HEK293T (cell line): ENCODE results near the gene HADHB.

ENCODE experiments used
- CTCF ChIA-PET: fragments of 350-600 bp; formaldehyde crosslinking; extraction: SDS; loops from one replicate; lab custom pipeline; 2021; ENCODE audit warnings: antibody characterized with exemption, inconsistent platforms; lab: Yijun Ruan, JAX
- POLR2A ChIA-PET: fragments of 350-600 bp; formaldehyde crosslinking; extraction: SDS; loops from one replicate; lab custom pipeline; 2020; ENCODE audit warnings: antibody characterized with exemption, inconsistent platforms; lab: Yijun Ruan, JAX
- DNase-seq: peaks from one replicate; pipeline ENCODE4 v3.0.0; 2012; ENCODE audit warnings: mixed read lengths; ENCODE audit errors: extremely low spot score
- ARNT ChIP-seq: fragments of 450-650 bp; IDR thresholded peaks from 2 replicates; pipeline ENCODE4 v1.6.1; 2017; ENCODE audit warnings: mild to moderate bottlenecking
- BHLHE40 ChIP-seq: fragments of 450-650 bp; IDR thresholded peaks from 2 replicates; pipeline ENCODE4 v1.6.1; 2016; ENCODE audit warnings: mild to moderate bottlenecking, moderate library complexity, borderline replicate concordance
- CTBP1 ChIP-seq: fragments of 450-650 bp; IDR thresholded peaks from 2 replicates; pipeline ENCODE4 v1.6.1; 2016; ENCODE audit warnings: borderline replicate concordance
- ELF4 ChIP-seq: fragments of 450-650 bp; IDR thresholded peaks from 2 replicates; pipeline ENCODE4 v1.6.1; 2017; ENCODE audit warnings: antibody characterized with exemption
- FOXA1 ChIP-seq: fragments of 450-650 bp; IDR thresholded peaks from 2 replicates; pipeline ENCODE4 v1.6.1; 2016; ENCODE audit warnings: mild to moderate bottlenecking
- FOXK2 ChIP-seq: fragments of 450-650 bp; IDR thresholded peaks from 2 replicates; pipeline ENCODE4 v1.6.1; 2016; ENCODE audit warnings: mild to moderate bottlenecking
- FOXM1 ChIP-seq: fragments of 450-650 bp; IDR thresholded peaks from 2 replicates; pipeline ENCODE4 v1.6.1; 2017; ENCODE audit warnings: mild to moderate bottlenecking, borderline replicate concordance
- HDGF ChIP-seq: fragments of 450-650 bp; IDR thresholded peaks from 2 replicates; pipeline ENCODE4 v1.6.1; 2017; ENCODE audit warnings: antibody characterized with exemption, borderline replicate concordance
- L3MBTL2 ChIP-seq: fragments of 450-650 bp; conservative IDR thresholded peaks from 2 replicates; pipeline ENCODE4 v1.6.1; 2016; ENCODE audit warnings: mild to moderate bottlenecking
- LEF1 ChIP-seq: fragments of 450-650 bp; IDR thresholded peaks from 2 replicates; pipeline ENCODE4 v1.6.1; 2017; ENCODE audit warnings: mild to moderate bottlenecking, borderline replicate concordance
- NFRKB ChIP-seq: fragments of 450-650 bp; IDR thresholded peaks from 2 replicates; pipeline ENCODE4 v1.6.1; 2016; ENCODE audit warnings: mild to moderate bottlenecking, moderate library complexity
- PKNOX1 ChIP-seq: fragments of 450-650 bp; IDR thresholded peaks from 2 replicates; pipeline ENCODE4 v1.6.1; 2016
- SP1 ChIP-seq: fragments of 450-650 bp; IDR thresholded peaks from 2 replicates; pipeline ENCODE4 v1.6.1; 2017
- SUZ12 ChIP-seq: fragments of 450-650 bp; IDR thresholded peaks from 2 replicates; pipeline ENCODE4 v1.6.1; 2016; ENCODE audit warnings: mild to moderate bottlenecking
- TARDBP ChIP-seq: fragments of 450-650 bp; IDR thresholded peaks from 2 replicates; pipeline ENCODE4 v1.6.1; 2016
- ZNF384 ChIP-seq: fragments of 450-650 bp; IDR thresholded peaks from 2 replicates; pipeline ENCODE4 v1.6.1; 2016

Gene HADHB

GRCh38 chr2:26292646-26293045 lies 47.9 kb downstream of the HADHB start:
- POLR2A ChIA-PET = no interaction called here
- TF ChIP-seq L3MBTL2 (no peak), TARDBP (no peak), FOXA1 (no peak), FOXM1 (no peak), ARNT (no peak), BHLHE40 (no peak), SP1 (no peak), ZNF384 (no peak), HDGF (no peak), SUZ12 (no peak), ELF4 (no peak), LEF1 (no peak), CTBP1 (no peak), FOXK2 (no peak), NFRKB (no peak), PKNOX1 (no peak)
- CTCF ChIA-PET = no interaction called here
- no peak for DNase-seq

DNA sequence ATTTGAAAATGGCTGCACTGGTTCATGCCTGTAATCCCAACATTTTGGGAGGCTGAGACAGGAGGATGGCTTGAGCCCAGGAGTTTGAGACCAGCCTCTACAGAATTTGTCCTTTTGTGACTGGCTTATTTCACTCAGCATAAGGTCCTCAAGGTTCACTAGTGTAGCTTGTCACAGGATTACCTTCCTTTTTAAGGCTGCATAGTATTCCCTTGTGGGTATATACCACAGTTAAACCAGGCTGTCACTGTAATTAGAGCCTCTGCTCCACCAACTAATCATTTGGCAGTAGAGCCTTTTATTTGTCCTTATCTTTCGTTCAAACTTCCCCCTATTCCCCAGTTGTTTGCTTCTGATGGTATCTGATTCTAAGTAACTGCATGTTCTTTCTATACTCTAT lies 50.8 kb downstream of the HADHB start:
- POLR2A ChIA-PET = no interaction called here
- no peak for DNase-seq
- CTCF ChIA-PET = no interaction called here
- no peak for TF ChIP-seq BHLHE40
- no peak for TF ChIP-seq LEF1
- TF ChIP-seq HDGF = no peak
- TF ChIP-seq ARNT = no peak
- no peak for TF ChIP-seq NFRKB
- TF ChIP-seq CTBP1 = no peak
- TF ChIP-seq PKNOX1 = no peak
- no peak for TF ChIP-seq L3MBTL2
- no peak for TF ChIP-seq ELF4
- no peak for TF ChIP-seq TARDBP
- TF ChIP-seq SUZ12 = no peak
- no peak for TF ChIP-seq FOXA1
- TF ChIP-seq ZNF384 = no peak
- no peak for TF ChIP-seq FOXK2

DNA sequence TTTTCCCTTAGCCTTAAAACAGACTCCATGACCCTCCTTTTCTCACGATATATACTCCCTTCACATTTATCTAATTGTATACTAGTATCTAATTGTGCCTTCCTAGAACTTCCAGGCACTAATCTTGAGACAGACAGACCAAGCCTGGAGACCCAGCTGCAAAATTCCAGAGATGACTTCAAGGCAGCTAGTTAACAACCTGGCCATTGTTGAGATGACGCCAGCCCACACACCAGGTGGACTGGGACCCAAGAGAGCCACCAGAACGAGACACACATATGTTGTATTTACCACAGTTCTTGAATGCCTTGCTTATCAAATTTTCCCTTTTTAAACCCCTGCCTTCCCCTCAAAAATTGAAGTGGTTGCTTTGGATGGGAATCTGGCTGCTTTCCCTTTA lies 52.3 kb downstream of the HADHB start:
- ChIA-PET CTCF (no interaction called here), POLR2A (no interaction called here)
- no peak for TF ChIP-seq TARDBP
- TF ChIP-seq L3MBTL2 = no peak
- TF ChIP-seq LEF1 = no peak
- no peak for TF ChIP-seq ELF4
- no peak for TF ChIP-seq FOXM1
- no peak for TF ChIP-seq ARNT
- no peak for TF ChIP-seq BHLHE40
- TF ChIP-seq SUZ12 = no peak
- no peak for DNase-seq

DNA sequence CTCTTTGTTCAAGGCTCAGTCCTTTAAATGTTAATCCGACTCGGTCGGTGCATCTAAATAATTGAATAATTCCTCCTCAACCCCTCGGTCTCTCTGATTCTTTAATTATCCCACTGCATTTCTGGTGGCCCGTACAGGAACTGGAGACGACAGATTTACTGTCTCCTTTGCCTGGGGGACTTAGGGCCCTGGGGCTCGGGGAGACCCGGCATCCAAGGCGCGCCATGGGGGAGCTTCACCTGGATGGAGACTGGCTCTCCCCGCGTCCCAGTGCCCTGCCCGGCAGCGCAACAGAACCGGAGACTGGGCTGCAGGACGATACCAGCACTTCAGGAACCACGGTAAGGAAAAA lies 53.5 kb downstream of the HADHB start:
- TF ChIP-seq LEF1 = no peak
- no peak for TF ChIP-seq ARNT
- TF ChIP-seq L3MBTL2 = no peak
- TF ChIP-seq NFRKB = no peak
- TF ChIP-seq ELF4 = no peak
- no peak for DNase-seq
- CTCF ChIA-PET = no interaction called here

GRCh38 chr2:26298638-26299393 lies 54.1 kb downstream of the HADHB start:
- DNase-seq = no peak
- TF ChIP-seq ELF4 (no peak), ZNF384 (no peak), FOXK2 (no peak), BHLHE40 (no peak), PKNOX1 (no peak), HDGF (no peak), FOXA1 (no peak), L3MBTL2 (no peak), SUZ12 (no peak), LEF1 (no peak), FOXM1 (no peak), NFRKB (no peak), TARDBP (no peak), ARNT (no peak), SP1 (no peak), CTBP1 (no peak)
- ChIA-PET POLR2A (no interaction called here), CTCF (no interaction called here)

More for the DNA sequence above, 53.5 kb downstream of the HADHB start:
- POLR2A ChIA-PET = no interaction called here
